ENCODE results near the gene SLC5A6. TPM values are rescaled to one million over a fixed set of nuclear protein-coding genes. Genes with fewer than 3 reads are reported as not detected.

The SLC5A6 gene
- polyA plus RNA-seq (64.3 and 98.4 TPM in 2 replicates), polyA minus RNA-seq (54.3 and 56.1 TPM in 2 replicates)

DNA sequence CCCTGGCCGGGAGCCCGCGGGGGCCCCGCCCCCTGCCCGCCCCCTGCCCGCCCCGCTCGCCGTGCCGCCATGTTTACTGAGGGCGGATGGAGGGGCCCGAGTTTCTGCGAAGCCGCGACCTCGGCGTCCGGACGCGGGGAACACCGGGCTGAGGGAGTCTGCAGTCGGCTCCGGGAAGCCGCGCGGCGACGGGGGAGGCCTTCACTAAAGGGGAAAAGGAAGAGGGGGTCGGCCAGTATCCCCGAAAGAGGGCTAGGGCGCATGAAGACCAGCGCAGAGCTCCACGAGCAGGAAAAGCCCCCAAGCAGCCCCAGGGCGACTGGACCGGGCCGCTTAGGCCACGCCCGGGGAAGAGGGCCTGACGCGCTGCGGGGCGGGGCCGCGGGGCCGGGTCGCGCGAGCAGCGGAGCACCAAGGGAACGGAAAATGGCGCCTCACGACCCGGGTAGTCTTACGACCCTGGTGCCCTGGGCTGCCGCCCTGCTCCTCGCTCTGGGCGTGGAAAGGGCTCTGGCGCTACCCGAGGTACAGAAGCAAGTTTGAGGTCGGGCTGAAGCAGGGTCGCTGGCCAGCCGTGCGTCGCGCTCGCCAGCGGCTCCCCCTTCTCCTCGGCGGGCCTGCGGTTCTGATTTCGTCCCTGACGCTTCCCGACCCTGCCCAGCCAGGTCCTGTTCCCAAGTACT lies at the start of gene SLC5A6, which contains the start of gene ATRAID:
Gene SLC5A6 (minus strand): TSS at position 326 of the 683 bp plus-strand sequence. CDS start 4,618 bp downstream, outside the sequence.
Gene ATRAID (plus strand): TSS at position 99 of the 683 bp plus-strand sequence. CDS start 328 bp downstream, at position 427.
- Histone ChIP-seq H3K79me2 (replicated peaks; ENCODE audit: insufficient read depth, low read length) (peaks cover 5% of the 10 kb centered on the region), H2AFZ (ENCODE audit: low read depth, low read length) (peak within 1 kb of the TSS; percentile 92)

DNA sequence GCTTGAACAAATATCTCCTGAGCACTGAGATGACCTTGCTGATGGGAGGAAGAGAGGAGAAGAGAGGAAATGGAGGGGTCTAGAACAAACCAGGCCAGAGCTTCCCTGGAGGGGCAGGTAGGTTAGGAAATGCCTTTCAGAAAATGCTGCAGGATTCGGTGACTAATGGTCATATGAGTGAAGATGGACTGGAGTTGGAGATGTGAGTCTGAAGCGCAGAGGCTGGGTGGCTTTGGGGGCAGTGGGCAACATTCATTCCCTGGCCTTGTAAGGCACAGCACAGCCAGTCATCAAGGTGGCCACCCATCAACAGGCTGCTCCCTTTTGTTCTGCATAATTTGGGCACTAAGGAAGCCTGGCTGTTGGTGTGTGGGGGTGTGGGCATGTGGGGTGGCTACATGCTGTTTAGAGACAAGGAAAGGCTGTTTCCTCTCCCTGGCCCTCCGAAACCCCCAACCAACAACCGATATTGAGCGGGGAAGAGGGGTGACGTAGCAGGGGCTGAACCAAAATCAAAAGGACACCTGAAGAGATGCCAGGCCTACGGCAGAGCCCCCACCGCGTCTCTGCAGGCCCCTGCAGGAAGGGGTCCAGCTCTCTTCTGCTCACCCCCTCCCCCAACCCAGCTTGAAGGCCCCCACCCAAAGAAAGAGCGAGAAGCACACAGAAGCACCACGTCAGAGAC lies 49.3 kb upstream of the SLC5A6 start:
- H3K36me3 ChIP-seq (ENCODE audit: insufficient read depth, low read length), result no peaks in the 10 kb centered on the region
- no peak overlapping the region for H3K4me2 ChIP-seq (ENCODE audit: low read length)
- peaks cover 70% of the 10 kb centered on the region for H3K27me3 ChIP-seq (ENCODE audit: insufficient read depth, low read depth, low read length)
- no peaks in the 10 kb centered on the region for H3K9me2 ChIP-seq (ENCODE audit: insufficient read depth, low read length)
- no peak overlapping the region for H3K9ac ChIP-seq (ENCODE audit: low read length)
- H3K9me3 ChIP-seq (ENCODE audit: low read length), result no peaks in the 10 kb centered on the region
- no peak overlapping the region for H3K4me3 ChIP-seq (ENCODE audit: low read length)
- no peak overlapping the region for H2AFZ ChIP-seq (ENCODE audit: low read depth, low read length)
- no peaks in the 10 kb centered on the region for H3K79me2 ChIP-seq (replicated peaks; ENCODE audit: insufficient read depth, low read length)
- no peak overlapping the region for H3K27ac ChIP-seq (ENCODE audit: low read length)
- H3F3A ChIP-seq (ENCODE audit: insufficient read depth, low read length, poor library complexity, severe bottlenecking), result no peaks in the 10 kb centered on the region
- H4K20me1 ChIP-seq (ENCODE audit: insufficient read depth), result no peaks in the 10 kb centered on the region
- TF ChIP-seq POLR2AphosphoS5 (IDR thresholded peaks at IDR 0.05), result no peak
- no peak for TF ChIP-seq MXI1 (conservative IDR thresholded peaks at IDR 0.05; ENCODE audit: poor library complexity, severe bottlenecking)
- no peak for TF ChIP-seq EP300 (conservative IDR thresholded peaks at IDR 0.05; ENCODE audit: poor library complexity, severe bottlenecking)
- TF ChIP-seq TAF1 (IDR thresholded peaks at IDR 0.05; ENCODE audit: low read depth), result no peak
- TF ChIP-seq, protein P1, sequence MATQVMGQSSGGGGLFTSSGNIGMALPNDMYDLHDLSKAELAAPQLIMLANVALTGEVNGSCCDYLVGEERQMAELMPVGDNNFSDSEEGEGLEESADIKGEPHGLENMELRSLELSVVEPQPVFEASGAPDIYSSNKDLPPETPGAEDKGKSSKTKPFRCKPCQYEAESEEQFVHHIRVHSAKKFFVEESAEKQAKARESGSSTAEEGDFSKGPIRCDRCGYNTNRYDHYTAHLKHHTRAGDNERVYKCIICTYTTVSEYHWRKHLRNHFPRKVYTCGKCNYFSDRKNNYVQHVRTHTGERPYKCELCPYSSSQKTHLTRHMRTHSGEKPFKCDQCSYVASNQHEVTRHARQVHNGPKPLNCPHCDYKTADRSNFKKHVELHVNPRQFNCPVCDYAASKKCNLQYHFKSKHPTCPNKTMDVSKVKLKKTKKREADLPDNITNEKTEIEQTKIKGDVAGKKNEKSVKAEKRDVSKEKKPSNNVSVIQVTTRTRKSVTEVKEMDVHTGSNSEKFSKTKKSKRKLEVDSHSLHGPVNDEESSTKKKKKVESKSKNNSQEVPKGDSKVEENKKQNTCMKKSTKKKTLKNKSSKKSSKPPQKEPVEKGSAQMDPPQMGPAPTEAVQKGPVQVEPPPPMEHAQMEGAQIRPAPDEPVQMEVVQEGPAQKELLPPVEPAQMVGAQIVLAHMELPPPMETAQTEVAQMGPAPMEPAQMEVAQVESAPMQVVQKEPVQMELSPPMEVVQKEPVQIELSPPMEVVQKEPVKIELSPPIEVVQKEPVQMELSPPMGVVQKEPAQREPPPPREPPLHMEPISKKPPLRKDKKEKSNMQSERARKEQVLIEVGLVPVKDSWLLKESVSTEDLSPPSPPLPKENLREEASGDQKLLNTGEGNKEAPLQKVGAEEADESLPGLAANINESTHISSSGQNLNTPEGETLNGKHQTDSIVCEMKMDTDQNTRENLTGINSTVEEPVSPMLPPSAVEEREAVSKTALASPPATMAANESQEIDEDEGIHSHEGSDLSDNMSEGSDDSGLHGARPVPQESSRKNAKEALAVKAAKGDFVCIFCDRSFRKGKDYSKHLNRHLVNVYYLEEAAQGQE (IDR thresholded peaks at IDR 0.05; ENCODE audit: borderline replicate concordance), result no peak
- TF ChIP-seq, protein P2, sequence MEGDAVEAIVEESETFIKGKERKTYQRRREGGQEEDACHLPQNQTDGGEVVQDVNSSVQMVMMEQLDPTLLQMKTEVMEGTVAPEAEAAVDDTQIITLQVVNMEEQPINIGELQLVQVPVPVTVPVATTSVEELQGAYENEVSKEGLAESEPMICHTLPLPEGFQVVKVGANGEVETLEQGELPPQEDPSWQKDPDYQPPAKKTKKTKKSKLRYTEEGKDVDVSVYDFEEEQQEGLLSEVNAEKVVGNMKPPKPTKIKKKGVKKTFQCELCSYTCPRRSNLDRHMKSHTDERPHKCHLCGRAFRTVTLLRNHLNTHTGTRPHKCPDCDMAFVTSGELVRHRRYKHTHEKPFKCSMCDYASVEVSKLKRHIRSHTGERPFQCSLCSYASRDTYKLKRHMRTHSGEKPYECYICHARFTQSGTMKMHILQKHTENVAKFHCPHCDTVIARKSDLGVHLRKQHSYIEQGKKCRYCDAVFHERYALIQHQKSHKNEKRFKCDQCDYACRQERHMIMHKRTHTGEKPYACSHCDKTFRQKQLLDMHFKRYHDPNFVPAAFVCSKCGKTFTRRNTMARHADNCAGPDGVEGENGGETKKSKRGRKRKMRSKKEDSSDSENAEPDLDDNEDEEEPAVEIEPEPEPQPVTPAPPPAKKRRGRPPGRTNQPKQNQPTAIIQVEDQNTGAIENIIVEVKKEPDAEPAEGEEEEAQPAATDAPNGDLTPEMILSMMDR (IDR thresholded peaks at IDR 0.05; ENCODE audit: poor library complexity, severe bottlenecking), result no peak
- TF ChIP-seq SMC3 (conservative IDR thresholded peaks at IDR 0.05; ENCODE audit: poor library complexity), result no peak
- no peak for TF ChIP-seq RAD21 (conservative IDR thresholded peaks at IDR 0.05)

More for the DNA sequence above, at the start of gene SLC5A6, which contains the start of gene ATRAID:
- H3K4me2 ChIP-seq (ENCODE audit: low read length), result peak within 1 kb of the TSS; percentile 86
- peak; percentile 87 for TF ChIP-seq POLR2AphosphoS5 (IDR thresholded peaks at IDR 0.05)
- peak; percentile 47 for TF ChIP-seq EP300 (conservative IDR thresholded peaks at IDR 0.05; ENCODE audit: poor library complexity, severe bottlenecking)
- peak; percentile 97 for TF ChIP-seq TAF1 (IDR thresholded peaks at IDR 0.05; ENCODE audit: low read depth)
- TF ChIP-seq, protein P2 (IDR thresholded peaks at IDR 0.05; ENCODE audit: poor library complexity, severe bottlenecking), result peak; percentile 17
- peak; percentile 73 for TF ChIP-seq MXI1 (conservative IDR thresholded peaks at IDR 0.05; ENCODE audit: poor library complexity, severe bottlenecking)
- TF ChIP-seq, protein P1 (IDR thresholded peaks at IDR 0.05; ENCODE audit: borderline replicate concordance), result peak; percentile 91
- TF ChIP-seq RAD21 (conservative IDR thresholded peaks at IDR 0.05), result no peak
- no peak for TF ChIP-seq SMC3 (conservative IDR thresholded peaks at IDR 0.05; ENCODE audit: poor library complexity)
- peaks cover 10% of the 10 kb centered on the region for H3F3A ChIP-seq (ENCODE audit: insufficient read depth, low read length, poor library complexity, severe bottlenecking)
- peak within 1 kb of the TSS; percentile 96 for H3K4me3 ChIP-seq (ENCODE audit: low read length)
- no peaks in the 10 kb centered on the region for H3K27me3 ChIP-seq (ENCODE audit: insufficient read depth, low read depth, low read length)
- peak within 1 kb of the TSS; percentile 97 for H3K9ac ChIP-seq (ENCODE audit: low read length)
- no peaks in the 10 kb centered on the region for H3K36me3 ChIP-seq (ENCODE audit: insufficient read depth, low read length)
- H3K9me3 ChIP-seq (ENCODE audit: low read length), result no peaks in the 10 kb centered on the region
- no peaks in the 10 kb centered on the region for H3K9me2 ChIP-seq (ENCODE audit: insufficient read depth, low read length)
- no peaks in the 10 kb centered on the region for H4K20me1 ChIP-seq (ENCODE audit: insufficient read depth)
- peak within 1 kb of the TSS; percentile 95 for H3K27ac ChIP-seq (ENCODE audit: low read length)
